Osteoblast (primary cell): ENCODE measurements around the gene ARHGAP31. TPM values are rescaled to one million over a fixed set of nuclear protein-coding genes. Genes with fewer than 3 reads are reported as not detected.

Source experiments
- DNase-seq: peaks from one replicate; pipeline ENCODE4 v3.0.0; 2011; ENCODE audit warnings: low spot score, mixed read lengths; ENCODE audit not compliant: insufficient read length; ENCODE audit errors: missing footprints
- H2AFZ ChIP-seq: 2 replicates; pipeline ENCODE4 v1.6.0; 2011; ENCODE audit warnings: mild to moderate bottlenecking, low read length
- H3K27ac ChIP-seq: 2 replicates; pipeline ENCODE4 v1.5.1; 2011; ENCODE audit warnings: mild to moderate bottlenecking, low read depth, low read length, moderate library complexity
- H3K27me3 ChIP-seq: 2 replicates; pipeline ENCODE4 v1.6.0; 2012; ENCODE audit warnings: mild to moderate bottlenecking, control low read depth, inconsistent platforms, low read length, moderate library complexity; ENCODE audit not compliant: insufficient read depth
- H3K36me3 ChIP-seq: 2 replicates; pipeline ENCODE4 v1.5.1; 2011; ENCODE audit warnings: mild to moderate bottlenecking, low read length, control low read depth, moderate library complexity; ENCODE audit not compliant: insufficient read depth
- H3K4me1 ChIP-seq: 2 replicates; pipeline ENCODE4 v1.5.1; 2011; ENCODE audit warnings: mild to moderate bottlenecking, low read length, control low read depth, moderate library complexity; ENCODE audit not compliant: insufficient read depth
- H3K4me2 ChIP-seq: 2 replicates; pipeline ENCODE4 v1.6.0; 2011; ENCODE audit warnings: mild to moderate bottlenecking, low read length; ENCODE audit not compliant: insufficient read depth
- H3K4me3 ChIP-seq: fragments of 200-600 bp; sonication (generic); 3 replicates; pipeline ENCODE4 v1.5.1; 2012; ENCODE audit warnings: mild to moderate bottlenecking, low read length, inconsistent platforms; ENCODE audit not compliant: insufficient read depth
- H3K79me2 ChIP-seq: 2 replicates; pipeline ENCODE4 v1.6.0; 2012; ENCODE audit warnings: mild to moderate bottlenecking, low read length, control low read depth, inconsistent platforms; ENCODE audit not compliant: insufficient read depth
- H3K9me3 ChIP-seq: 2 replicates; pipeline ENCODE4 v1.5.1; 2011; ENCODE audit warnings: low read depth, low read length, control low read depth
- H4K20me1 ChIP-seq: 2 replicates; pipeline ENCODE4 v1.6.0; 2012; ENCODE audit warnings: mild to moderate bottlenecking, low read length, control low read depth; ENCODE audit not compliant: insufficient read depth
- total RNA-seq: library from RNA; depleted of rRNA; stranded (reverse); fragments of >200 nt; gene quantifications from 2 replicates; pipeline ENCODE4 v1.2.3, GENCODE V29; 2012
- TF ChIP-seq, protein P1 (sequence below): IDR thresholded peaks from 2 replicates; pipeline ENCODE4 v1.5.1; 2011; ENCODE audit warnings: mild to moderate bottlenecking, low read depth, low read length, moderate library complexity; ENCODE audit errors: extremely low read depth

ARHGAP31 gene
- total RNA-seq, 1 donor, result 56.5 TPM

DNA sequence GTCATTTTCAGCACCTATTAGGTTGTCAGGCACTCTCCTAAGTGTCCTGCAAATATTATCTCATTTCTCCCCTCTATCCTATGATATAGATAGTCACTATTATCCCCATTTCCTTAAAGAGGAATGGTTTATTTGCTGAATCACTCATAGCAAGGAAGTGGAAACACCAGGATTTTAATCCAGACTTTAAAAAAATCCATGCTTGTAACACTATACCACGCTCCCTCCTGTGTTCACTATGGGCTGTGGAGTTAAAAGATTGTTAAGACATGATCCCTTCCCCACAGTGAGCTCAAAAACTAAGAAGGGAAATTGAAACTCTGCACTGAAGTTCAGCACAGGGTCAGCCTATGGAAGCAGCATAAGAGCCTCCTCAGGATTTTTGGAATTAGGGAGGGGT, 109.0 kb downstream of the ARHGAP31 start:
- Histone ChIP-seq H3K4me1 (no peaks in the 10 kb centered on the region), H3K27ac (no peak overlapping the region), H3K79me2 (no peaks in the 10 kb centered on the region), H3K4me3 (no peak overlapping the region), H3K9me3 (no peaks in the 10 kb centered on the region), H3K27me3 (no peaks in the 10 kb centered on the region), H2AFZ (no peak overlapping the region), H3K4me2 (no peak overlapping the region), H3K36me3 (peaks cover 66% of the 10 kb centered on the region), H4K20me1 (peaks cover 3% of the 10 kb centered on the region)
- TF ChIP-seq, protein P1, sequence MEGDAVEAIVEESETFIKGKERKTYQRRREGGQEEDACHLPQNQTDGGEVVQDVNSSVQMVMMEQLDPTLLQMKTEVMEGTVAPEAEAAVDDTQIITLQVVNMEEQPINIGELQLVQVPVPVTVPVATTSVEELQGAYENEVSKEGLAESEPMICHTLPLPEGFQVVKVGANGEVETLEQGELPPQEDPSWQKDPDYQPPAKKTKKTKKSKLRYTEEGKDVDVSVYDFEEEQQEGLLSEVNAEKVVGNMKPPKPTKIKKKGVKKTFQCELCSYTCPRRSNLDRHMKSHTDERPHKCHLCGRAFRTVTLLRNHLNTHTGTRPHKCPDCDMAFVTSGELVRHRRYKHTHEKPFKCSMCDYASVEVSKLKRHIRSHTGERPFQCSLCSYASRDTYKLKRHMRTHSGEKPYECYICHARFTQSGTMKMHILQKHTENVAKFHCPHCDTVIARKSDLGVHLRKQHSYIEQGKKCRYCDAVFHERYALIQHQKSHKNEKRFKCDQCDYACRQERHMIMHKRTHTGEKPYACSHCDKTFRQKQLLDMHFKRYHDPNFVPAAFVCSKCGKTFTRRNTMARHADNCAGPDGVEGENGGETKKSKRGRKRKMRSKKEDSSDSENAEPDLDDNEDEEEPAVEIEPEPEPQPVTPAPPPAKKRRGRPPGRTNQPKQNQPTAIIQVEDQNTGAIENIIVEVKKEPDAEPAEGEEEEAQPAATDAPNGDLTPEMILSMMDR, result no peak
- no peak for DNase-seq

DNA sequence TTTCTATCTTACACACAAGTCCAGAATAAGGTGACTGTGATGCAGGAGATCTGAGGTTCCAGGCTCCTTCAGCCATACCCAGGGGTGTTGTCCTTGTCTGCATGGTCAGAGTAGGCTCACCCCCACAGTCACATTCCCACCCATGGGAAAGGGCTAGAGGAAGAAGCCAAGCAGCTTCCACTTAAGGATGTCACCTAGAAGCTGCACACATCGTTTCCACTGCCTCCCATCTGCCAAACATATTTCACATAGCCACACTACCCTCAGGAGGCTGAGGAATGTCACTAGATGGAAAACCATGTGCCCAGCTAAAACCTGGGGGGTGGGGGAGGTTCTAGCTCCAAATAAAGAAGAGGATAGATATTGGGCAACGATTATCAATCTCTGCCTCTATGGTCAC, 111.1 kb downstream of the ARHGAP31 start:
- TF ChIP-seq, protein P1, result no peak
- Histone ChIP-seq H3K27ac (no peak overlapping the region), H3K4me2 (no peak overlapping the region), H3K9me3 (no peaks in the 10 kb centered on the region), H4K20me1 (peaks cover 7% of the 10 kb centered on the region), H3K27me3 (no peaks in the 10 kb centered on the region), H3K36me3 (peaks cover 65% of the 10 kb centered on the region), H2AFZ (no peak overlapping the region), H3K4me3 (no peak overlapping the region), H3K79me2 (no peaks in the 10 kb centered on the region), H3K4me1 (no peaks in the 10 kb centered on the region)
- no peak for DNase-seq

DNA sequence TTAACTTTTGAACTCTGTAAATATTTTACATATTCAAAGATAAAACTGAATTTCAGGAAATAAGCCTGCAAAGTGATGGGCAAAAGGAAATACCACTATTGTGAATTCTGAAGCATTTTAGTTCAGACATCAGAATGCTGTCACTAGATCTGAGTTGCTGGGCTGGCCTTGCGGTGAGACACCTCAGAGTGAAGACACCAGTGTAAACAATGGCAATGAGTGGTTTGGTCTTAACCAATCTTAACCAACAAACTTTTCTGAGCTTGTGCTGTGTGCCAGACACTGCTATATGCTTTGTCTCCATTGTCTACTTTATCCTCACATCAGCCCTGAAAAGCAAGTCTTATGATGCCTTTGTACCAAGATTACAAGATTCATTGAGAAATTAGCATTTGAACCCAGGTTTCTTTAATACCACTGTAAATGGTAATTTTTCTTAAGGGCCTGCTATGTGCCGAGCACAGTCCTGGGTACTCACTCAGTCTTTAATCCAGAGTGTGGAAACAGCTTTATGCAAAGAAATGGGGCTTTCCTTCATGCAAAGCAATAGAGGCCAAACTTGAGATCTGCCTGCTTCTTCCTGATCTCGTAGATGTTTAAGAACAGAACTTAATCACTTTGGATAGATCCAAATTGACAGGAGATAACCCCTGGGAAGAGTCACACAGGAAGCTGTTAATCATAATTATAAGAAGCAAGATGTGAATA, 114.2 kb downstream of the ARHGAP31 start:
- Histone ChIP-seq H3K36me3 (peaks cover 50% of the 10 kb centered on the region), H2AFZ (no peak overlapping the region), H3K9me3 (no peaks in the 10 kb centered on the region), H3K4me3 (no peak overlapping the region), H3K27ac (no peak overlapping the region), H3K27me3 (no peaks in the 10 kb centered on the region), H3K4me2 (no peak overlapping the region), H3K79me2 (no peaks in the 10 kb centered on the region), H3K4me1 (no peaks in the 10 kb centered on the region), H4K20me1 (peaks cover 13% of the 10 kb centered on the region)
- TF ChIP-seq, protein P1, result no peak
- no peak for DNase-seq

DNA sequence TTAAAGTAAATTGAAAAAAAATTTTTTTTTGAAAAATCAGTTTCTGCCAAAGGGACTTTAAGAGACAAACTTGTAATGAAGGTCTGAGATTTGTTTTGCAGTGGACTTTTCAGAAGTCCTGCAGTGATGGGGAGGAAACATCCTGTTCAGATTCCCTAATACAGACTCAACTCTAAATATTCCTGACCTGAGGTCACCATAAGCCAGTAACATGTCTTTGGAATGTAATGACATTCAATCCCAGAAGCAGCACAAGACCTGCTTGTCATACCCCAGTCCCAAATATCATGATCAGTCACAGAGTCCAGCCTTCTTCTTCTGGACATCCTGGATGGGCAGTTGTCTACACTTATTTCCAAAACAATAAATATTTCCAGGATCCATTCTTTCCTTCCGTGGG, 115.7 kb downstream of the ARHGAP31 start:
- H2AFZ ChIP-seq, result no peak overlapping the region
- DNase-seq, result no peak
- H3K27me3 ChIP-seq, result no peaks in the 10 kb centered on the region
- H3K4me1 ChIP-seq, result no peaks in the 10 kb centered on the region
- H4K20me1 ChIP-seq, result peaks cover 13% of the 10 kb centered on the region
- H3K4me2 ChIP-seq, result no peak overlapping the region
- H3K27ac ChIP-seq, result no peak overlapping the region
- no peak overlapping the region for H3K4me3 ChIP-seq
- peaks cover 54% of the 10 kb centered on the region for H3K36me3 ChIP-seq
- no peaks in the 10 kb centered on the region for H3K79me2 ChIP-seq
- no peaks in the 10 kb centered on the region for H3K9me3 ChIP-seq
- TF ChIP-seq, protein P1, result no peak
